Mesodermal cell (in vitro differentiated cells): ENCODE data around the gene NAV3.
"Not testable (repeated sequence)": the region's sequence is repeated elsewhere in the genome, so short reads cannot be mapped to it uniquely, and the experiment has no call there.

ENCODE experiments used
- H3K27ac ChIP-seq: 2 replicates; pipeline ENCODE4 v1.7.0; 2013; ENCODE audit warnings: mild to moderate bottlenecking, low read depth, low read length, moderate library complexity; ENCODE audit not compliant: severe bottlenecking
- H3K36me3 ChIP-seq: 2 replicates; pipeline ENCODE4 v1.7.1; 2013; ENCODE audit warnings: mild to moderate bottlenecking, low read length, moderate library complexity; ENCODE audit not compliant: control insufficient read depth, insufficient read depth
- H3K4me1 ChIP-seq: one replicate; pipeline ENCODE4 v1.7.1; 2013; ENCODE audit warnings: mild to moderate bottlenecking, low read length; ENCODE audit not compliant: insufficient read depth, control insufficient read depth, poor library complexity, severe bottlenecking
- H3K4me3 ChIP-seq: 2 replicates; pipeline ENCODE4 v1.7.0; 2013; ENCODE audit warnings: low read length, control low read depth, mild to moderate bottlenecking; ENCODE audit not compliant: insufficient read depth, poor library complexity, severe bottlenecking; ENCODE audit errors: extremely low read depth
- H3K9me3 ChIP-seq: 2 replicates; pipeline ENCODE4 v1.7.1; 2013; ENCODE audit warnings: mild to moderate bottlenecking, low read length, moderate library complexity; ENCODE audit not compliant: control insufficient read depth
- WGBS, 2 experiments: methylation state at CpG; one replicate each; pipeline ENCODE4 v1.1.5; 2013; ENCODE audit warnings: missing lambda C conversion rate in 2 of 2; ENCODE audit not compliant: insufficient coverage in 2 of 2; 5-methylcytosine and 5-hydroxymethylcytosine counted together

The NAV3 gene

DNA sequence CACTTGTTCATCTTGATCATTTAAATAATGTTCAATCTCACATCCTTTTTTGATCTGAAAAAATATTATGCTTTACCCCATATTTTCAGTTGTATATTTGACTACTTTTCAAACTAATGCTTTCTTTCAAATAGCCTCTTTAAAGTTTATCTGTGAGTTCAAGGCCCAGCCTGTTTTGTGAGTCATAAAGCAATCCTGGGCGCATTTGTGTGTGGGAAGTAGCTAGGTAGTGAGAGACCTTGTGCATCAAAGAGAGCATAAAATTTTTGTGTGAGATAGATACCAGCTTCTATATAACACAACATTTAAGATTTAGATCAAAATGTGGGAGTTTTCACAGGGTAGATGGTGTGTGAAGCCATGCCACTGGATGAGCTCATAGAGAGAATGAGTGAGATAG lies 405.6 kb downstream of the NAV3 start:
- Histone ChIP-seq H3K36me3 (no peaks in the 10 kb centered on the region), H3K4me3 (no peak overlapping the region), H3K4me1 (no peaks in the 10 kb centered on the region), H3K9me3 (no peaks in the 10 kb centered on the region), H3K27ac (no peak overlapping the region)
- 80% methylated on average over 1 of the region's 1 CpG; no CpG with 5 or more reads in 1 of the 2 experiments for WGBS, 2 experiments

DNA sequence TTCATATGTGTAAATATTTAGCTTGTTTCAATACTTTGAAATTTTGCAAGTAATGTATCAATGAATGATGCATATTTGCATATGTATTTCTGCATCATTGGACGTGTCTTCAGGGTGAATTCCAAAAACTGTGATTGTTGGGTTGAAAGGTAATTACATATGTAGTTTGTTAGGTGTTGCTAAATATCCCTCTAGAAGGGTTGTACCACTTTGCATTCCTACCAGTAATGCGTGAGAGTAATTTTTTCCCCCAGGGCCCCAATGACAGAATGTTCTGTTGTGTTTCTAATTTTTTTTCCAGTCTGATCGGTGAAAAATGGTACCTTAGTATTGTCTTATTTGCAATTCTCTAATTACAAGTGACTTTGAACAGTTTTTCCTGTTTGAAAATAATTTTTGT lies 408.9 kb downstream of the NAV3 start:
- WGBS, 2 experiments, result 90 to 100% methylated on average over 1 to 3 of the region's 3 CpGs
- Histone ChIP-seq H3K4me3 (no peak overlapping the region), H3K4me1 (no peaks in the 10 kb centered on the region), H3K36me3 (no peaks in the 10 kb centered on the region), H3K9me3 (no peaks in the 10 kb centered on the region), H3K27ac (no peak overlapping the region)

DNA sequence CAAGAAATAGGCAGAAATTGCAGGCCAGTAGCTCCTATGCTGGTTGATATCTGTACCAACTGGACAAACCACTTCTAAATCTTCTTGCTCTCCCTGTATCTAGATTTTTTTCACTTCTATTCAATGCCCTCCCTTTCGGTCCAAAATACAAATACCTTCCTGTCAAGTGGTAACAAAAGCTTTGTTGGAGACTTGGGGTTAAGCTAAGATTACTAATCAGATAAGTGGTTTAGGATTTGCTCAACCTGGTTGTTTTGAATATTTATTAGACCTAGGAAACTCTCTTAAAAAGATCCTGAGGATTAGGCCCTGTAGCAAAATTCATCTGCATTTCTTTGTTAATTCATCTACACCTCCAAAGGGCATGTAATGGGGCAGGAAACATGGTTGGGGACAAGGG lies 410.1 kb downstream of the NAV3 start:
- no CpG with 5 or more reads among the region's 1 CpG for WGBS, 2 experiments
- no peaks in the 10 kb centered on the region for H3K4me1 ChIP-seq

DNA sequence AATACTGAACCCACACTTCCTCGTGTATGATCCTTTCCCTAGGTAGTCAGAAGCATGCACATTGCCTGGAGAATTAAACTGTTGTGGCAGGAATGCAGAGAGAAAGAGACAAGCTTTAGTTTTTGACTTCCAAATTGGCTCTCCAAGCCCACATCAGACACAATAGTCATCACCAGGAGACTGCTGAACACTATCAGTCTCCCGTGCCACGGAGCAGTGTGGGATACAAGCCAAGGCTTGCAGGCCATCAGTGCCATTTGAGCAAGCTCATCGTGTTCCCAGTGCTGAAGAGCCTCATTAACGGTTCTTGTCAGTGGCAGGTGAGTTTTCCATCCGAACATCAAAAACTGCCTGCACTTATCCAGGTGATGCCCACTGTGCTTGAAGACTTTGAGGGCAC lies 410.8 kb downstream of the NAV3 start:
- Histone ChIP-seq H3K36me3 (no peaks in the 10 kb centered on the region), H3K27ac (no peak overlapping the region), H3K9me3 (no peaks in the 10 kb centered on the region), H3K4me3 (no peak overlapping the region), H3K4me1 (no peaks in the 10 kb centered on the region)
- 87 to 91% methylated on average over 5 of the region's 6 CpGs for WGBS, 2 experiments

More for the DNA sequence above, 410.1 kb downstream of the NAV3 start:
- Histone ChIP-seq H3K4me3 (no peak overlapping the region), H3K9me3 (no peaks in the 10 kb centered on the region), H3K27ac (no peak overlapping the region), H3K36me3 (no peaks in the 10 kb centered on the region)

DNA sequence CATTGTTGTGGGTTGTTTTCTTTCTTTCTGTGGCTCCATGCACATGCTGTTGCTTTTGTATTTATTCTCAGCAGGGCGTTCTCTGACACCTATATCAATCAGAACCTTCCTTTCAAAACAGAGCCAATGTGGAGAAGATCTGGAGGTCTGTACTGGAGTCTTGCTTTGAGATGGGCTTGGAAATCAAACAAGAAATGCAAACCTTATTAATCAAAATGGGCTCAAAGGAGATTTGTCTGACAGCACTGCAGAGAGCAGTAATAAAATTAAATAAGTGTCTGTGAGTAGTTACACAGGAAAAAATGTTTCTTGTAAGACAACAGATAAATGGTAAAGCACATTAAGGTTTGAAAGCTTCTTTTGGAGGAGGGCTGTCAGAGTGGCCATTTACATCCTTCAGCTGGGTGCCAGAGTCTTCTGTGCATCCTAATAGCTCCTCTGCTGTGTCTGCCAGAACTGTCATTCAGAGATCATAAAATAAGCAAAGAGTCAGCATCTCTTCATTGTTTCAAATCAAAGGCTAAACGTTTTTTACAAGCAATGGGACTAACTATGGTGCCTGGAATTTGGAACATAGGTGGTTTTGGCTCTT lies 414.3 kb downstream of the NAV3 start:
- WGBS, 2 experiments, result 33% methylated on average over 1 of the region's 2 CpGs; no CpG with 5 or more reads in 1 of the 2 experiments
- no peak overlapping the region for H3K4me3 ChIP-seq
- H3K36me3 ChIP-seq, result no peaks in the 10 kb centered on the region
- no peaks in the 10 kb centered on the region for H3K4me1 ChIP-seq
- no peaks in the 10 kb centered on the region for H3K9me3 ChIP-seq
- H3K27ac ChIP-seq, result no peak overlapping the region

DNA sequence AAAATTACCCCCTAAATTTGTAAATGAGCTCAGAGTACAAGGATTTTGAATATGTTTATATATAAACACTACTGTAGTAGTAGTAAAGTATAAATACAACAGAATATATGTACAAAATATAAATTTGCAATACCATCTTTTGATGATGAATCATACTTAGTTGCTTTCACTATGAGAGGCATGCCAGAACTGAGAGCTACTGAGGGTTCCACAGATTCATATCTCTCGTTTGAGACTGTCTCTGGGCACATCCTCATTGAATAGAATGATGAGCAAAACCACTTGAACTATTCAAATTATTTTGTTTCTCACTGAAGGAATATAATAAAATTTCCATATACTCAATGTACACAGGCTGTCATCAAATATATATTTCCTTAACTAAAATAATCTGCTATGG lies 417.6 kb downstream of the NAV3 start:
- no peaks in the 10 kb centered on the region for H3K9me3 ChIP-seq
- WGBS, 2 experiments, result no CpG with 5 or more reads among the region's 1 CpG
- H3K27ac ChIP-seq, result no peak overlapping the region
- no peak overlapping the region for H3K4me3 ChIP-seq
- no peaks in the 10 kb centered on the region for H3K4me1 ChIP-seq
- H3K36me3 ChIP-seq, result no peaks in the 10 kb centered on the region

DNA sequence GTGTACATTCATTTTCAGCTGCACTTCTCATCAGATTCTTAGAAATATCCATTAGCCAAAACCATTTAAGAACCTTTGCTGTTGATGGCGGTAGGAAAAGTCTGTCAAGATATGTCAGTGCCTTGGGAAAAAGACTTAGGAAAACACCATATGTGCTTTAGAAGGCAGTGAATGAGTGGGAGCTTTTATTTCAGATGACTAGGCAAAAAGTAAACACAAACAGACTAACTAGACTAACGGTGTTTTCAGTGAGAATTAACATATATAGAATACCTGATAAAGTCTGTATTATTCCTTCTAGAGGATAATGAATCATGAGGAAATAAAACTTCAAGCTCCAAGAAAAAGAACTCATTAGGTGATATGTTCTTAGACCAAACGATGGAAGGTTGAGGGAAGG lies 418.9 kb downstream of the NAV3 start:
- Histone ChIP-seq H3K27ac (no peak overlapping the region), H3K9me3 (no peaks in the 10 kb centered on the region), H3K36me3 (no peaks in the 10 kb centered on the region), H3K4me1 (no peaks in the 10 kb centered on the region), H3K4me3 (no peak overlapping the region)
- 100% methylated on average over 1 of the region's 3 CpGs for WGBS, 2 experiments

DNA sequence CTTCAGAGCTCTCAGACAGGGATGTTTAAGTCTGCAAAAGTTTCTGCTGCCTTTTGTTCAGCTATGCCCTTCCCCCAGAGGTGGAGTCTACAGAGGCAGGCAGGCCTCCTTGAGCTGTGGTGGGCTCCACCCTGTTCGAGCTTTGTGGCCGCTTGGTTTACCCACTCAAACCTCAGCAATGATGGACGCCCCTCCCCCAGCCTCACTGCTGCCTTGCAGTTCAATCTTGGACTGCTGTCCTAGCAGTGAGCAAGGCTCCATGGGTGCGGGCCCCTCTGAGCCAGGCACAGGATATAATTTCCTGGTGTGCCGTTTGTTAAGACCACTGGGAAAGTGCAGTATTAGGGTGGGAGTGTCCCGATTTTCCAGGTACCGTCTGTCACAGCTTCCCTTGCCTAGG lies 427.0 kb downstream of the NAV3 start:
- H3K27ac ChIP-seq, H3K4me3 ChIP-seq, H3K36me3 ChIP-seq, H3K9me3 ChIP-seq, H3K4me1 ChIP-seq: not testable (repeated sequence)
- 92 to 93% methylated on average over 6 of the region's 7 CpGs for WGBS, 2 experiments

DNA sequence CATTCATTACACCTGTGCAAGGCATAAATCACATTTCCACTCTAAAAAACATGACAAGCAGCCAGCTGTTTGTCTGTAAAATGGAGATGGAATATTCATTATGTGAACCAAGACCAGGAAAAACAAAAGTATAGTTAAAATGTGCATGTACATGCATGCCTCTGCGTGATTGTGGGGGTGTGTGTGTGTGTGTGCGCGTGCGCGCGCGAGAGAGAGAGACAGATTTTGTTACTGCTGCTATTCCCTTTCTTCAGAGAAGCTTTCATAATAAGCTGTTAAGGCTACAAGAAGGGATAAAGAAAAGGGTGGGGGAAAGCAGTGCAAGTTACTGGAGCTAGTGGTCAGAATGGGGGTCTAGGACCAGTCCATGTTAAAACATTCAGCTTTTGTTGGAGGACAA lies 430.3 kb downstream of the NAV3 start:
- no peak overlapping the region for H3K27ac ChIP-seq
- no peaks in the 10 kb centered on the region for H3K36me3 ChIP-seq
- no peaks in the 10 kb centered on the region for H3K9me3 ChIP-seq
- 95 to 100% methylated on average over 1 to 4 of the region's 7 CpGs for WGBS, 2 experiments
- H3K4me1 ChIP-seq, result no peaks in the 10 kb centered on the region
- H3K4me3 ChIP-seq, result no peak overlapping the region

DNA sequence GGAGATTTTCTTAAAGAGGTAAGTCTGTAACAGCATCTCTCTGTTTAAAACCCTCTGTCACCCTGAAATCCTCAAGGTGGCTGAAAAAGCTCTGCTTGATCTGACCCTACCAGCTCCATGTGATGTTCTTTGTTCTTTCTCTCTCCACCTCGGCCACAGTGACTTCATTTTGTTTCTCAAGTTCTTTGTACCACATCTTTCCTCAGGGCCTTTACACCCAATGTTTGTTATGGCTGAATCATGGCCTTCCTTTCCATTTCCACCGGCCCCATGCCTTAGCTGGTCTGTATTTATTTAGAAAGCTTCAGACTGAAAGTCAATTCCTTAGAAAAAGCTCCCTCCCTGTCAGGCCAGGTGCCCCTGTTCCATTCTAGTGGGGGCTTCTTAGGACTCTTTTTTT lies 431.2 kb downstream of the NAV3 start:
- Histone ChIP-seq H3K27ac (no peak overlapping the region), H3K36me3 (no peaks in the 10 kb centered on the region), H3K9me3 (no peaks in the 10 kb centered on the region), H3K4me1 (no peaks in the 10 kb centered on the region), H3K4me3 (no peak overlapping the region)
- 100% methylated on average over 1 of the region's 2 CpGs for WGBS, 2 experiments
